Measurements from ENCODE around the gene ARID5A. TPM values are rescaled to one million over a fixed set of nuclear protein-coding genes. Genes with fewer than 3 reads are reported as not detected.

The ARID5A gene
- total RNA-seq, 1 donor from 2014 or later, result 4.1 TPM

- peaks cover 6% of the 10 kb centered on the region for H3K4me1 Mint-ChIP-seq
- DNase-seq (ENCODE audit: low spot score in 2 of 2, unreplicated experiment in 2 of 2), result no peak
- H3K36me3 Mint-ChIP-seq, result peaks cover 2% of the 10 kb centered on the region
- H3K9me3 Mint-ChIP-seq, result peaks cover 6% of the 10 kb centered on the region
- H3K27me3 Mint-ChIP-seq (ENCODE audit: low read depth), result peaks cover 30% of the 10 kb centered on the region
- TF ChIP-seq CTCF (IDR thresholded peaks at IDR 0.05; ENCODE audit: unreplicated experiment), result no peak
- no peak overlapping the region for H3K4me3 Mint-ChIP-seq
- no peak overlapping the region for H3K27ac Mint-ChIP-seq
These were observed 5.9 kb downstream of the ARID5A start for GRCh38 chr2:96542357-96542977.

GRCh38 chr2:96546321-96546720 is 9.8 kb downstream of the ARID5A start:
- TF ChIP-seq CTCF (IDR thresholded peaks at IDR 0.05; ENCODE audit: unreplicated experiment), result no peak
- Mint-ChIP-seq H3K4me3 (no peak overlapping the region), H3K27me3 (ENCODE audit: low read depth) (peaks cover 1% of the 10 kb centered on the region), H3K4me1 (peaks cover 7% of the 10 kb centered on the region), H3K27ac (no peak overlapping the region), H3K9me3 (peaks cover 6% of the 10 kb centered on the region), H3K36me3 (peaks cover 2% of the 10 kb centered on the region)
- no peak for DNase-seq (ENCODE audit: low spot score in 2 of 2, unreplicated experiment in 2 of 2)

- Mint-ChIP-seq H3K27ac (no peak overlapping the region), H3K4me3 (no peak overlapping the region), H3K9me3 (peaks cover 6% of the 10 kb centered on the region), H3K4me1 (peaks cover 7% of the 10 kb centered on the region), H3K36me3 (peaks cover 2% of the 10 kb centered on the region), H3K27me3 (ENCODE audit: low read depth) (no peaks in the 10 kb centered on the region)
- no peak for DNase-seq (ENCODE audit: low spot score in 2 of 2, unreplicated experiment in 2 of 2)
- TF ChIP-seq CTCF (IDR thresholded peaks at IDR 0.05; ENCODE audit: unreplicated experiment), result no peak
These were observed 10.2 kb downstream of the ARID5A start for GRCh38 chr2:96546797-96547196.

GRCh38 chr2:96547203-96547641 is 10.7 kb downstream of the ARID5A start:
- peaks cover 7% of the 10 kb centered on the region for H3K4me1 Mint-ChIP-seq
- no peaks in the 10 kb centered on the region for H3K27me3 Mint-ChIP-seq (ENCODE audit: low read depth)
- H3K27ac Mint-ChIP-seq, result no peak overlapping the region
- no peak for TF ChIP-seq CTCF (IDR thresholded peaks at IDR 0.05; ENCODE audit: unreplicated experiment)
- H3K4me3 Mint-ChIP-seq, result no peak overlapping the region
- no peak for DNase-seq (ENCODE audit: low spot score in 2 of 2, unreplicated experiment in 2 of 2)
- peaks cover 2% of the 10 kb centered on the region for H3K36me3 Mint-ChIP-seq
- H3K9me3 Mint-ChIP-seq, result peaks cover 6% of the 10 kb centered on the region

- peak in 1 of 2 experiments; percentile 3 for DNase-seq (ENCODE audit: low spot score in 2 of 2, unreplicated experiment in 2 of 2)
- peaks cover 6% of the 10 kb centered on the region for H3K9me3 Mint-ChIP-seq
- H3K27ac Mint-ChIP-seq, result no peak overlapping the region
- TF ChIP-seq CTCF (IDR thresholded peaks at IDR 0.05; ENCODE audit: unreplicated experiment), result no peak
- H3K36me3 Mint-ChIP-seq, result peaks cover 2% of the 10 kb centered on the region
- H3K27me3 Mint-ChIP-seq (ENCODE audit: low read depth), result no peaks in the 10 kb centered on the region
- H3K4me3 Mint-ChIP-seq, result no peak overlapping the region
- peaks cover 7% of the 10 kb centered on the region for H3K4me1 Mint-ChIP-seq
These were observed 11.2 kb downstream of the ARID5A start for GRCh38 chr2:96547731-96548171.
